Measurements from ENCODE around the gene FOS. TPM values are rescaled to one million over a fixed set of nuclear protein-coding genes. Genes with fewer than 3 reads are reported as not detected.
"Not testable (repeated sequence)": the region's sequence is repeated elsewhere in the genome, so short reads cannot be mapped to it uniquely, and the experiment has no call there.

Gene FOS
- total RNA-seq, 1 experiment from 2014 or later: 9.1 TPM

DNA sequence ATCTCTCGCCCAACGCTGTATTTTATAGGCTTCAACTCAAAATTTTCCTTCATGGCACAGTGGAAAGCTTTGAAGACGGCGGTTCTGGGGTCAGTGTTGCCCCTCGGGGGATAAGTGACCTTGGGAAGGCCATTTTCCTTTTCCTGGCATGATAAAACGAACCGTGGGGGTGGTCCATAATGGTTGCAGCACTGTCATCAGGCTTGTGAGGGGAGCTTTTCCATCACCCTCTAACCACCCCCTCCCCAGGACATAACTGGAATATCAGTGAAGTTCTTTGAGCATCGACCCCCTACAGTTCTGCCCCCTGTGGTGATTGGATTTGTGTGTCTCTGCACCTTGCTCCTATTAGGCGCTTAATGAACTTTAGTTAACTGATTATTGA, 16.0 kb downstream of the FOS start:
- peak; percentile 28 for DNase-seq (ENCODE audit: low read depth)

DNA sequence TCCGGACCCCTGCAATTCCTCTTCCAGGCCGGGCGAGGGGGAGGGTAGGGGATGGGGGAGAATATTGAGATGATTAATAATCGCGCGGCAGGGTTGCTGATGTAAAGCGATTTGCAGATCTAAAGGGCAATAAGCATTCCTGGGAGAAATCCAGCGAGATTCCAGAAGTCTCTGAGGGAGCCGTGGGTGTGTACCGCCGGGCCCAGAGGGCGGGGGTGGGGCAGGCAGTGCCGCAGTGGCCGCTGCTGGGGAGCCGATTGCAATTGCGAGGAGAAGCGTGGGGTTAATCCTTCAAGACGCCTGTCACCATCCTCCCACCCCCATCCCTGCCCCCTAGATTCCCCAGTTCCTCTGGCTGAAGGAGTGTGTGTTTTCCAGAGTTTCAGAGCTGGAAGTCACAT, 16.4 kb downstream of the FOS start:
- DNase-seq (ENCODE audit: low read depth): peak; percentile 58

- DNase-seq (ENCODE audit: low read depth): peak; percentile 79
These were observed 17.1 kb downstream of the FOS start for GRCh38 chr14:75295491-75296345.

GRCh38 chr14:75297411-75298040, 18.9 kb downstream of the FOS start:
- no peak for DNase-seq (ENCODE audit: low read depth)

GRCh38 chr14:75298187-75298965, 19.7 kb downstream of the FOS start:
- DNase-seq (ENCODE audit: low read depth): no peak

DNA sequence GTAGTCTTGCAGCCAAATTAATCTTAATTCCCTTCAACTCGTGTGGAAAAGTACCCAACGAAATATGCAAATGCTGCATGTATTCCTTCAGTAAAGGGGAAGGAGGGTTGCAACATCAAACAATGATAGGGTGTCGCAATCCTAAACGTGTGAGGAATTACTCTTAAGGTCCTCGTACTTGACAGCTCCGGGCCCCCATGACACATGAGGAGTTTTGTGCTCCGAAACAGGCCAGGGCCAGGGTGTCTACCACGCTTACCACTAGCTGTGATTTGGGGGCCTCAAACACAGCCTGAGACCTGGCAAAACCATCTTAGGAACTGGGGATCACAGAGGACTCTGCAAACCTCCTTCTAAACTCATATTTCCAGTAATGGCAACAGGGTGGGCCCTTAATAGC, 20.4 kb downstream of the FOS start:
- no peak for DNase-seq (ENCODE audit: low read depth)

DNA sequence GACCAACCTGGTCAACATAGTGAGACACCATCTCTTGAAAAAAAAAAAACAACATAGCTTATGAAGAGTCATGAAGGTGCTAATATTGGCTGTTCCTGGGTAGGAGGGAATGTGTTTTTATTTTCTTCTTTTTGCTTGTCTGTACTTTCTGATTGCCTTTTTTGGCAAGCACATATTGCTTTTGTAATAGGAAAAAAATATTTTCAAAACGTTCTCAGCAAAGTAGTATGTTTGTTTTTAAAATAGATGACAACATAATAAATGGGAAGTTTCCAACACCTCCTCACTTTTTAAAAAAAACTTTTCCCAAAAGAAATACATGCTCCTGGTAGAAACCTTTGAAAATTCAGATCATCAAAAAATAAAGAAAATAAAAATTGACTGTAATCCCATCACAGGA, 20.9 kb downstream of the FOS start:
- DNase-seq (ENCODE audit: low read depth): no peak

- DNase-seq (ENCODE audit: low read depth): peak; percentile 46
These were observed 23.2 kb downstream of the FOS start for GRCh38 chr14:75301666-75302325.

GRCh38 chr14:75303381-75303789, 24.8 kb downstream of the FOS start:
- DNase-seq (ENCODE audit: low read depth): peak; percentile 72

DNA sequence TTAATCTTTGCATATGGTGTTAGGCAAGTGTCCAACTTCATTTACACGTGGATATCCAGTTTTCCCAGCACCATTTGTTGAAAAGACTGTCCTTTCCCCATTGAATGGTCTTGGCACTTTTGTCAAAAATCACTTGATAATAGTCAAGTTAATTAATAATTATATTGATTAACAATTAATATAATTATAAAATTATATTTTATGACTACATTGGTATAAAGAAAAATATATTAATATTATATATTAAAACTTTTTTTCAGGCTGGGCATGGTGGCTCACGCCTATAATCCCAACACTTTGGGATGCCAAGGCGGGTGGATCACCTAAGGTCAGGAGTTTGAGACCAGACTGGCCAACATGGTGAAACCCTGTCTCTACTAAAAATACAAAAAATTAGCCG, 27.8 kb downstream of the FOS start:
- DNase-seq (ENCODE audit: low read depth): not testable (repeated sequence)

DNA sequence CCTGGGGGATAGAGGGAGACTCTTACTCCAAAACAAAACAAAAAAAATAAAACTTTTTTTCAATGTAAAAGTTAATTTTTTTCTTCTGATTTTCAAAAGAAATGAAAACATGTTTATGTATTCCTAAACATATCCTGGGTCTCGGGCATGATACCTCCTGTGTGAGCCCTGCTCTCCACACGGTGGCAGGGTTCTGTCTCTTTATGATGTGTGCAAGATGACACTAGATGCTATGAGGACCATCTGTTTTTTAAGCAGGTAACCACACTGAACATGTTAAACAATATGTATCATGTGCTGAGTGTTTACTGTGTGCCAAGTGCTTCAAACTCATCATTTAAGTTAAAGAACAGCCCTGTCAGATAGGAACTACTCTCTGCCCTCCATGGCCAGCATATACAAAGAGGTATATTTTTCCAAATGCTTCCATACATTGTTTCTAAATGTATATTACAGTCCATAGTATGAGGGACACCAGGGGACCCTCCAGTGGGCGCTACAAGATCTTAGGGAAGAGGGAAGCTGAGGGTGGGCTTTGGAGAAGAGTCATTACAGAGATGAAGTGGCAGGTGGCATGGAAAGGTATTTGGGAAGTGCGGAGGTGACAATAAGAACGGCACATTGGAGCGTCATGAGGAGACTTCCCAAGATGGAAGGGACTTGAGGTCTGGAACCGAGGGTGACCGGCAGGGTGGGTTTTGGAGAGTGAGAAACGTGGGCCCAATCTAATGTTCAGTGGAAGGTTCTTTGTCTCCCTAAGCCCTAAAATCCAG, 28.5 kb downstream of the FOS start:
- DNase-seq (ENCODE audit: low read depth): peak; percentile 35

GRCh38 chr14:75307700-75308379, 29.2 kb downstream of the FOS start:
- peak; percentile 85 for DNase-seq (ENCODE audit: low read depth)

- DNase-seq (ENCODE audit: low read depth): not testable (repeated sequence)
These were observed 30.4 kb downstream of the FOS start for GRCh38 chr14:75308991-75309390.

DNA sequence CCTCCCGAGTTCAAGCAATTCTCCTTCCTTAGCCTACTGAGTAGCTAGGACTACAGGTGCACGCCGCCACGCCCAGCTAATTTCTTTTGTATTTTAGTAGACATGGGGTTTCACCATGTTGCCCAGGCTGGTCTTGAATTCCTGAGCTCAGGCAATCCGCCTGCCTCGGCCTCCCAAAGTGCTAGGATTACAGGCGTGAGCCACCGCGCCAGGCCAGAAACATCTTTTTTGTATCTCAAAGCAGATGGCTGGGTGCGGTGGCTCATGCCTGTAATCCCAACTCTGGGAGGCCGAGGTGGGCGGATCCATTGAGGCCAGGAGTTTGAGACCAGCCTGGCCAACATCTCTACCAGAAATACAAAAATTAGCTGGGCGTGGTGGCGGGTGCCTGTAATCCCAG, 30.9 kb downstream of the FOS start:
- DNase-seq (ENCODE audit: low read depth): not testable (repeated sequence)

- peak; percentile 89 for DNase-seq (ENCODE audit: low read depth)
These were observed 31.9 kb downstream of the FOS start for GRCh38 chr14:75310295-75311111.

DNA sequence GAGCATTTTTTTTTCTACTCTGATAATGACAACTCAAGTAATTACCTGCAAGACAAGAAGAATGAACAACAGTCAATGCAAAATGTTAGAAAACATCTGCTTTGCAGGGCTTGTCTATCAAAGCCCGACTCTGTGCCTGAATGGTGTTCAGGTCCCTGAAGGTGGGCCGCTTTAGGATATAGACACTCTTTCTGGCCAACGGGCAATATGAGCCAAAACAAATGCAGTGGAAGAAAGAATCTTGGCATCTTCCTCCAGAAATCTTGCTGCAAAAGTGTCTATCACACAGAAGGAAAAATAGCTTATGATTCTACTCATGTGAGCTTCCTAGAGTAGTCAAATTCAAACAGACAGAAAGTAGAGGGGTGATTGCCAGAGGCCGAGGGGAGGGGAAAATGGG, 32.7 kb downstream of the FOS start:
- no peak for DNase-seq (ENCODE audit: low read depth)

- no peak for DNase-seq (ENCODE audit: low read depth)
These were observed 33.7 kb downstream of the FOS start for GRCh38 chr14:75312341-75312740.

DNA sequence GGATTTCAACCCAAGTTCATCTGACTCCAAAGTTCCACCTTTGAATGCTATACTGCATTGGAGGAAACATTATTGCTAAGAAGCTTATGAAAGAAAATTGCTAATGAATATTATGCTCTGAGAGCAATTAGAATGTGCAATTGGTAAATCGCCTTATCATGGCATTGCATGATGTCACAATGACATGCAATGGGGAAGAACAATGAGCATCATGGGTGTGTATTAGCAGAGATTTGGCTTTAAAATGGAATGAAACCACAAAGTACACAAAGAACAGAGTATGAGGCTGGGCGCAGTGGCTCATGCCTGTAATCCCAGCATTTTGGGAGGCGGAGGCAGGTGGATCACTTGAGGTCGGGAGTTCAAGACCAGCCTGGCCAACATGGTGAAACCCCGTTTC, 34.7 kb downstream of the FOS start:
- no peak for DNase-seq (ENCODE audit: low read depth)

DNA sequence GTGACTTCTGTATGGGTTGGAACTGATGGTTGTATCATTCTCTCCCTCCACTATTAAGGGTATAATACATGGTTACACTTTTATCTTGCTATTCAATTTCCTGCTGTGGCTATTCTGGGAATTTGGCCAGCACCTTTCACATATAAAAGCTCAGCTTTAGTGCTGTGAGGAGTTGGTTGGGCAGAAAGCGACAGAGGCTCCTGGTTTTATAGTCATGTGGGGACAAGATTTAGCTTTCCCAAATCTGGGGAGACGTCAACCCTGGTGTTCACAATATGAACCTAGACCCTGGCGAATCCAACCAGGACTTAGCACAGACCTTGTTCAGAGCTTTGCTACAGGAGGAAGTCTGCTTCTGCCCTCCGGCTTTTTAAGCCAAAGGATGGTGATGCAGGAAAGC, 36.5 kb downstream of the FOS start:
- DNase-seq (ENCODE audit: low read depth): peak; percentile 73

DNA sequence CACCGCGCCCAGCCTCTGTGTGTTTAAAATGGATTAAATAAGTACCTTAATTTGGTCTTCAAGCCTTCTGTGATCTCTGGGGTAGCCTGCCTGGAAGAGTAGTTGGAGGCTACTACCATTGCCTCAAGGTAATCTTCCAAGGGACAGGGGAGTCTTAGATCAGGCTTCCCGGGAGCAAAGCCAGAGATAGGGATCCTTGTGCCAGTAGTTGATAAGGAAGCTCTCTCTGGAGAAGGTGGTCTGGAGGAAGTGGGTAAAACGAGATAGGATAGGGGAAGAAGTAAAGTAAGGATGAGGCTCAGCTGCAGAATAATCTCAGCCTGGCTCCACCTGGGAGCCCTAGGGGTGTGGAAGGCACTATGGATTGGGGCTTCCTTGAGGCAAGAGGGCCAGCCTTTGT, 38.5 kb downstream of the FOS start:
- no peak for DNase-seq (ENCODE audit: low read depth)
